GM19351 (cell line): Measurements from ENCODE around the gene HSP90B1.

Experiments
- ATAC-seq: cut with Tn5 transposase; IDR thresholded peaks from one replicate; pipeline ENCODE4 v1.9.1; 2021; ENCODE audit warnings: mild to moderate bottlenecking, moderate library complexity; ENCODE audit not compliant: unreplicated experiment

Gene HSP90B1

DNA sequence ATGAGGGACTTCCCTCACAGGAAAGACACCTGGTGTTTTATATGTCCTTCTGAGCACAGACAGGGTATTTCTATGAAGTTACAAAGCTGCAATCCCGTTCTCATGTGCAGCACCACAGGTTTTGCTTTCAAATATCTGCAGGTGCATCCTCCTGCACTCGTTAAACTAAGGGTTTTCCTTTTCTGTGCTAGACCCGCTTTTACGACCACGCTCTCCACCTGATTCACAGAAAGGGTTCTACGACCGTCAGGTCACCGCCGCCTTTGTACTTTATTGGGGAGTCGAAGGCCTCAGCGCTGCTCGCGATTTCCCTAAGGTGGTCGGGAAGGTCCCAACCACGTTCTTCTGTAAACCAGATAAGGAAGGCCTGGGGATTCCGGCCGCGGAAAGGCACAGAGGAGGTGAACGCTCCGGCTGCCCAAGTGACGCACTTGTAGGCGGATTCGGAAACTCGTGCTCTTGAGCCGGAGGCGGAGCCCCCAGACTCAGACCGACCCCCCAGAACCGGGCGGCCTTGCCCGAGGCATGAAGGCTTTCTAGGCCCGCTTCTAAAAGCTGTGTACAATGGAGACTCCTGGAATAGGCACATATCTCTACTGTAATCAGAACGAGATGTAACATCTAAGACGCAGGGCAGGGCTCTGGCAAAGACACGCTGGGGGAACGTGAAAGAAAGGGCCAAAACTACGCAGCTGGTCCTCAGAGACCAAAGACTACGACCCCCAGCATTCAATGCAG is 995 bp upstream of the HSP90B1 start:
- peak; percentile 29 for ATAC-seq

DNA sequence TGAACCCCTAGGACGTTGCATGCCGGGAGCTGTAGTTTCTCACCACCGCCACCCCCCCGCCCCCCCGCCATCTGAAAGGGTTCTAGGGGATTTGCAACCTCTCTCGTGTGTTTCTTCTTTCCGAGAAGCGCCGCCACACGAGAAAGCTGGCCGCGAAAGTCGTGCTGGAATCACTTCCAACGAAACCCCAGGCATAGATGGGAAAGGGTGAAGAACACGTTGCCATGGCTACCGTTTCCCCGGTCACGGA is 501 bp upstream of the HSP90B1 start:
- no peak for ATAC-seq

DNA sequence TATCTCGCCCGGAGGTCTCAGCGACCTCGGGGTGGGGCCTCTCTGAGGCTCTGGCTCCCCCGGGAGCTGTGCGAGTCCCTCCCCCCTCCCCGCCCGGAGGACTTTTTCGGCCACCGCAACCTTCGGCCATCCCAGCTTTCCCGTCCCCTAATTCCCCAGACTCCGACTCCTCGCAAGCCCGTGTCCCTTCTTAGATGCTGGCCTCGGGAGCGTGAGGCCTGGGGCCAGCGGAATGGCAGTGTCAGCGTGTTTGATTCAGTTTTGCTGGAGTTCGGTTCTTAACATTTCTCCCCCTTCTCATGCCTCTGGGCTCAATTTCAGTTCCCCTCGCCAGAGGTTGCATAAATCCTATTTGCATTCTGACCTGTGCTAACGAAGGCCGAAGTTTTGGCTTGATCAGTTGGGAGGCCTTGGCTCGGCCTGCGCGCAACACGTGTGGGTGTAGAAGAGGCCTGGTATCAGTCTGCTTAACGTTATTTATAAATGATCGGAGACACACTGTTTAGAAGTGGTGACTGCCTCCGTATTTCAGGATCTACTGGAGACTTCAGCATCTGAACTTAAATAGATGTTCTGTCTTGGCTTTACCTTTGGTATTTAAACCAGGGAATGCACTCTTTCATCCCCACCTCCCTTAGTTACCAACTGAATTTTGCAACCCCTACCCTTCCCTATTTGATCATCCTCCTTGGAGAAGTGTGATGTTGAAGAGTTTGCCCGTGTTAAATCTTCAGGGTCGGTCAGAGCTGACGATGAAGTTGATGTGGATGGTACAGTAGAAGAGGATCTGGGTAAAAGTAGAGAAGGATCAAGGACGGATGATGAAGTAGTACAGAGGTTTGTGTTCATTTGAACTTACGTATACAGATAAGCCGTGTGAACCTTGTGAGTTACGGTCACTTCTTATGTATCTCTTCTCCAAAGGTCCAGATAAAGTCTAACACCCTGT is 851 bp downstream of the HSP90B1 start:
- ATAC-seq = no peak

DNA sequence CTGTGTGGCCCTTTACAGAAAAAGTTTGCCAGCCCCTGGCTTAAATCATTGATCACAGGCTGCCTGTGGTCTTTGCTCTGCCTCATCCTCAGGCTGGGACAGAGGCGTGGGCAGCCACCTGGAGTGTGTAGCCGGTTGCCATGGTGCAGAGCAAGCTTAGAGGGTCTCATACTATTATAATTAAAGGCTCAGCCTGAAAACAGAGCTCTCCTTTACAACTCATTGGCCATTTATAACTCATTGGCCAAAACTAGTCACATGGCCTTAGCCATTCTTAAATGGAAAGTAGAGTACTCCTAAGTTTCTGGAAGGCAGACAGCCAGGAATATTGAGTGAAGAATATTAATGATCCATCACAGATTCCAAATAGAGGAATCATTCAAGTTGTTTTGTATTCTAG is 3.0 kb downstream of the HSP90B1 start:
- no peak for ATAC-seq

DNA sequence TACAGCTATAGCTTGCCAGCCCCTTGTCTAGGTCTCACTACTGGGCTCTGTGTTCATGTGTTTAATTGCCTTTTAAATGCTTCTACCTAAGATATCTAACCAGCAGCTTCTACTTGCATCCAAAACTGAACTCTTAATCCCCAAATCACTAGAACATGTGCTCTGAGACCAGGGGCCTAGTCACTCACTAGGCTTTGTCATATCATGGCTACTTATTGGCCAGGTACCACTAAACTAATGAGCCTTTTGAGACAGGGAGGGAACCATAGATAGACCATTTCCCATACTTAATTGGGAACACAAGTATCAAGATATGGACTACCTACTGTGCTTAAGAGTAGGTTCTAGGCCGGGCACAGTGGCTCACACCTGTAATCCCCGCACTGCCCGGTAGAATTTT is 6.5 kb downstream of the HSP90B1 start:
- no peak for ATAC-seq

DNA sequence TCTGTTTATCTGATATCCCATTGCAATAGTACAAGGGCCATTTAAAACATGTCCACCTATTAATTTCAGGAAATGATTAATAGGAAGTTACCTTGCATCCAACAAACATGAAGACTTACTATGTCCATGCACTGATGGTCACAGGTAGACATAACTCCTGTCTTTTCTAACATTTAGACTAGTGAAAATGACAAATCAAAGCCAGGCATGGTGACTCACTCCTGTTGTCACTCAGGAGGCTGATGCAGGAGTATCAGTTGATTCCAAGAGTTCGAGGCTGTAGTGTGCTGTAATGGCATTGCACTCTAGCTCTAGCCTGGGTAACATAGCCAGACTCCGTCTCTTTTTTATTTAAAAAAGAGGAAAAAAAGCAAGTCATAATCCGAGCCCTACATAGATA is 14.8 kb downstream of the HSP90B1 start:
- ATAC-seq = no peak

DNA sequence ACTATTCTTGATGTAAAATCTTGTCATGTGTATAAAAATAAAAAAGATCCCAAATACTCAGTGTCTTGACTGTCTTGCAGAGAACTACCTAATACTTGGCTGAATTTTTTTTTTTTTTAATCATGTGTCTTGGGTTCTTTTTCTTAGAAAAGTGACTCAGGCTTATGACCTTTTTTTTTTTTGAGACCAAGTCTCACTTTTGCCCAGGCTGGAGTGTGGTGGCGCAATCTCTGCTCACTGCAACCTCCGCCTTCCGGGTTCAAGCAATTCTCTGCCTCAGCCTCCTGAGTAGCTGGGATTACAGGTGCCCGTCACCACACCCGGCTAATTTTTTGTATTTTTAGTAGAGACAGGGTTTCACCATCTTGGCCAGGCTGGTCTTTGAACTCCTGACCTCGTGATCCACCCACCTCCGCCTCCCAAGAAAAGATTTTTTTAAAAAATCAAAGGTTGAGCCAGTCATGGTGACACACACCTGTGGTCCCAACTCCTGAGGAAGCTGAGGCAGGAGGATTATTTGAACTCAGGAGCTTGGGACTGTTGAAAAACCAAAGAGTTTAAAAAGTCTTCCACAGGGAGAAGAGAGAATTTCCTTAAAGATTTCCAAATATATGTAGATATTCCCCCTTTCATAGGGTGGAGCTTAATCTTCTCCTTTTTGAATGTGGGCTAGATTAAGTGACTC is 17.8 kb downstream of the HSP90B1 start:
- no peak for ATAC-seq

DNA sequence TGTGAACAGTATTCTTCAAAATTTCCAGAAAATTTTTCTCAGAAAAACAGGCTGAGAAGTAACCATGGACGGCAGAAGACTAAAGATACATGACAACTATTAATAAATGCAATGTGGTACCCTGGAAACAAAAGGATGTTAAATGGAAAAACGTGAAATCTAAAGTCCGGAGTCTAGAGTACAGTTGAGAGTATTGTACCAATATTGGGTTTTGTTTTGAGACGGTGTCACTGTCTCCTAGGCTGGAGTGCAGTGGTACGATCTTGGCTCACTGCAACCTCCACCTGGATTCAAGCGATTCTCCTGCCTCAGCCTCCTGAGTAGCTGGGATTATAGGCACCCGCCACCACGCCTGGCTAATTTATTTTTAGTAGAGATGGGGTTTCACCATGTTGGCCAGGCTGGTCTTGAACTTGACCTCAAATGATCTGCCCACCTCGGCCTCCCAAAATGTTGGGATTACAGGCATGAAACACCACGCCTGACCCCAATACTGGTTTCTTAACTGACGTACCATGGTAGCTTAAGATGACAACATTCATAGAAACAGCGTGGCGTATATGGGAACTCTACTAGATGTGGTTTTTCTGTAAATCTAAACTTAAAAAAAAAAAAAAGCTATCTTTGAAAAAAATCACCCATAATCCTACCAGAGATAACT is 18.7 kb downstream of the HSP90B1 start:
- ATAC-seq = no peak

DNA sequence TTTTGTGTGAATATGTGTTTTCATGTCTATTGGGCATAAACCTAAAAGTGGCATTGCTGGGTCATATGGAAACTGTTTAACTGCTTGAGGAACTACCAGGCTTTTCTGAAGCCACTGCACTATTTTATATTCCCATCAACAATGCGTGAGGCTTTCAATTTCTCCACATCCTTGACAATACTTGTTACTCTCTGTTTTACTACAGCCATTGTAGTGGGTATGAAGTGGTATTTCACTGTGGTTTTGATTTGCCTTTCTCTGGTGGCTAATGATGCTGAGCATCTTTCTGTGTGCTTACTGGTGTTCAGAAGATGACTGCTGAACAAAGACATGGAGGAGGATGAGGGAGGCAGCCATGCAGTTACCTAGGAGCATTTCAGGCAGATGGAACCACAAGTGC is 22.3 kb downstream of the HSP90B1 start:
- no peak for ATAC-seq

DNA sequence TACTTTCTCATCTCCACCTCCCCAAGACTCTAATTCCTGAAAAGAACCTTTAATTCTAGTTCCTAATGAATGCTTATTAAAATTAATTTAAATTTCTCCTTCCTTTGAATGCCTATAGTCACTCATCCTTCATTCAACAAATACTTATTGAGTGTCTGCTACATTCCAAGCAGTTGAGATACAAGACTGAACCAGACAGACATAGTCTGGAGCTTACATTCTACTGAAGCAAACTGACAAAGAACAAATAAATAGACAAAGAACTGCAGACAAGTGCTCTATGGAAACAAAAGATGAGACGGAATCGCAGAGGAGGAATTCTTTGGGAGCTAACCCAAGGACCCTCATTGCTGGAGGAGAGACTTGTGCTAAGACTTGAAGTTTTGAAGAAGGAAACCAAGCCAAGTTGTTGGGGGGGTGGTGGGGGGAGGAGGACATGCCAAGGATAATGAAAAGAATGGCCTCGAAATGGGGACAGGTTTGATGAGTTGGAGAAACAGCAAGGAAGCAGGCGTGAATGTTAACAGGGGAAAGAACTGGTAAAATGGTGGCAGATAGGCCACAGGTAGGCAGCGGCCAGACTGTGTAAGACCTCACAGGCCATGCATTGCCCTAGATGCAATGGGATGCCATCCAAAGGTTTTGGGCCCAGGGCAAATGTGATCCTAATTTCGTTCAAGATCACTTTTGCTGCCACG is 25.8 kb downstream of the HSP90B1 start:
- no peak for ATAC-seq

DNA sequence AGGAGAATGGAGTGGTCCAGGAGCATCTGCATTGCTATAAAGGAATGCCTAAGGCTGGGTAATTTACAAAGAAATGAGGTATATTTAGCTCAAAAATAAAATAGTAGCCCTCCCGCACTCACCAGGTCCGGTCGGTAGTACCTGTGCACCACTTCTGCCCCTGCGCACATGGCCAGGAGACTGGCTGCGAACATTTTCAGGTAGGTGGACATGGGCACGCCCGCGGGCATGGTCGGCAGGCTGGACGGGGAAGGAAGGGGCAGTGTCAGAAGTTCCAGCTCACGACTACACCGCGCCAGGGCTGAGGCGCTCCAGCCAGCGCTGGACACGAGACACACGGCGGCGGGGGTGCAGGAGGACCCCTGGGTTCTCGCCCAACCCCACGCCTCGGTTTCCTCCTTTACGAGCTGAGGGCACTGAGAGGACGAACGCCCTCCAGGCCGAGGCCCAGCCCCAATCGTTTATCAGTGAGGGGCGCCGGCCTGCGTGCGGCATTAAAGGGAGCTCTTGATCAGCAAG is 26.4 kb downstream of the HSP90B1 start:
- ATAC-seq = peak; percentile 17

DNA sequence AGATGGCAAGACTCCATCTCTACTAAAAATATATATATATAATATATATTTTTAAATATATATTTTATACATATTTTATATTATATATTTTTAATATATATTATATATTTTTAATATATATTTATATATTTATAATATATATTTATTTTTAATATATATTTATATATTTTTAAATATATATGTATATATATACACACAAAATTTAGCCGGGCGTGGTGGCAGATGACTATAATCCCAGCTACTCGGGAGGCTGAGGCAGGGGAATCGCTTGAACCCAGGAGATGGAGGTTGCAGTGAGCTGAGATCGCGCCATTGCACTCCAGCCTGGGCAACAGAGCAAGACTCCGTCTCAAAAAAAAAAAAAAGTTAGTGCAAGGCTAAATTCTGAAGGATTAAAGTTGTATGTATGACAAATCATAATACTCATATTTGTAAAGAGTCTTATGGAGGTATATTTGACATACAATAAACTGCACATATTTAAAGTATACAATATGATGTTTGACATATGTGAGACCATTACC is 27.7 kb downstream of the HSP90B1 start:
- no peak for ATAC-seq

DNA sequence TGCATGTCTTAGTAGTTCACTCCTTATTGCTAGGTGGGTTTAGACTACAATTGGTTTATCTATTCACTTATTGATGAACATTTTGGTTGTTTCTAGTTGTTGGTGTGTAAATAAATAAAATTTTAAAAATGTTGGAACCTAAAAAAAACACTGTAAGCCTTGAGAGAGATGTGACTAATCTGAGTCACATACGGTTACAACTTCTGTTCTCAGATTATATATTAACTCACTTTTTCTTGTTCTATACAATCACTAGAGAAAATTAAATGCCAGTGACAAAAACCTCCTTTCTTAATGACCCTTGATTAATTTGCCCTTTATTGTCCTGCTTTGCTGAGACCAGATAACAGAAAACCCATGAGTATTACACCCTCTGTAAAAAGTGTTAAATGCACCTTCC is 28.4 kb downstream of the HSP90B1 start:
- ATAC-seq = no peak

DNA sequence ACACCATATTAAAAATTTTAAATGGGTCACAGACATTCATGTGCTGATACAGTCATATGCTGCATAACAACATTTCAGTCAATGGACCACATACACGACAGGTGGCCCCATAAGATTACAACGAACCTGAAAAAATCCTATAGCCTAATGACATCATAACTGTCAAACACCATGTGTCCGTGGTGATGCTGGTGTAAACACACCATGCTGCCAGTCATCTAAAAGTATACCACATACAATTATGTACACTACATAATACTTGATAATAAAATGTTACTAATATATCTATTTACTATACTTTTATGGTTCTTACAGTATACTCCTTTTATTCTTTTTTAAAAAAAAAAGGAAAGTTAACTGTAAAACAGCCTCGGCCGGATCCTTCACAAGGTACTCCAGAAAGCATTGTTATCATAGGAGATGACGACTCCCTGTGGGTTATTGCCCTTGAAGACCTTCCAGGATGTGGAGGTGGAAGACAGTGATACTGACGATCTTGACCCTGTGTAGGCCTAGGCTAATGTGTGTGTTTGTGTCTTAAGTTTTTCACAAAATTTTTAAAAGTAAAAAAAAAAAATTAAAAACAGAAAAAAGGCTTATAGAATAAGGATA is 30.5 kb downstream of the HSP90B1 start:
- no peak for ATAC-seq

DNA sequence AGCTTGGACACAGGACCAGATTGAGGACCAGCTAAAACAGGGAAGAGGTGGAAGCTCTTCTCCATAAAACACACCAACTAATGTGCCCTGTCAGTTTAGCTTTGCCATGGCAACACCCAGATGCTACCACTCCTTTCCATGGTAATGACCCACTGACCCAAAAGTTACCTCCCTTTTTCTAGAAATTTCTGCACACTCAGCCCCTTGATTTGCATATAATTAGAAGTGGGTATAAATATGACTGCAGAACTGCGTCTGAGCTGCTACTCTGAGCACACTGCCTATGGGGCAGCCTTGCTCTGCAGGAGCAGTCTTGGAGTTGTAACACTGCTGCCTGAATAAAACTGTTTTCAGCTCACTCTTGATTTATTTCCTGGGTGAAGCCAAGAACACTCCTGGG is 32.3 kb downstream of the HSP90B1 start:
- ATAC-seq = no peak

DNA sequence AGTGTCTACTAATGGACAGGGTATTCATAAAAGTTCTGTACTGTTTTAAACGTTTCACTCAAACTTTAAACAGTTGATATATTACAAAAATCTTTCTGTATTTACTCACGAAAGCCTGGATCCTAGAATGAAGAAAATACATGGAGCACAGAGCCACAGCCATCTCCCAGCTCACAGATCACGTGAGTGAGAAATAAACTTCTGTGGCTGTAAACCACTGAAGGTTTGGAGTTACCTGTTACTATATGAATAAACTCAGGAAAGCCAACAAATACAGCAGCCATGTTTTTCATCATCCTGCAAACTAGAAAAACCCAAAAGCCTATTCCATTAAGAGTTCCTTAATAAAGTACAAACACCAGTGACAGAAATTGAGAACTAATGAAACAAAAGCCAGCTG is 34.6 kb downstream of the HSP90B1 start:
- ATAC-seq = no peak

DNA sequence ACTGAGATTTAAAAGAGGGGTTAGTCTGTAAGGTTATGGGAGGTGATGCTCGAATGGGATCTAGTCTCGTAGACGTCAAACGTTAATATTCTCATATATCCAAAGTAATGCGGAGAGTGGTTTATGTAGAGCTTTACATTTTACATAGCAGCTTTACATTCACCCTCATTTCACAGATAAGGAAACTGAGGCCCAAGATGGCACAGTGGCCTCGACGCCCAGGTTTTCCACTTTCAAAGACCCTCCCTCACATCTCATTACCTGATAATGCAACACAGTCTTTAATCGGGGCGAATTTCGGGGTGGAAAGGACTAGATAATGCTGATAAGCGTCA is 35.0 kb downstream of the HSP90B1 start:
- ATAC-seq = no peak

DNA sequence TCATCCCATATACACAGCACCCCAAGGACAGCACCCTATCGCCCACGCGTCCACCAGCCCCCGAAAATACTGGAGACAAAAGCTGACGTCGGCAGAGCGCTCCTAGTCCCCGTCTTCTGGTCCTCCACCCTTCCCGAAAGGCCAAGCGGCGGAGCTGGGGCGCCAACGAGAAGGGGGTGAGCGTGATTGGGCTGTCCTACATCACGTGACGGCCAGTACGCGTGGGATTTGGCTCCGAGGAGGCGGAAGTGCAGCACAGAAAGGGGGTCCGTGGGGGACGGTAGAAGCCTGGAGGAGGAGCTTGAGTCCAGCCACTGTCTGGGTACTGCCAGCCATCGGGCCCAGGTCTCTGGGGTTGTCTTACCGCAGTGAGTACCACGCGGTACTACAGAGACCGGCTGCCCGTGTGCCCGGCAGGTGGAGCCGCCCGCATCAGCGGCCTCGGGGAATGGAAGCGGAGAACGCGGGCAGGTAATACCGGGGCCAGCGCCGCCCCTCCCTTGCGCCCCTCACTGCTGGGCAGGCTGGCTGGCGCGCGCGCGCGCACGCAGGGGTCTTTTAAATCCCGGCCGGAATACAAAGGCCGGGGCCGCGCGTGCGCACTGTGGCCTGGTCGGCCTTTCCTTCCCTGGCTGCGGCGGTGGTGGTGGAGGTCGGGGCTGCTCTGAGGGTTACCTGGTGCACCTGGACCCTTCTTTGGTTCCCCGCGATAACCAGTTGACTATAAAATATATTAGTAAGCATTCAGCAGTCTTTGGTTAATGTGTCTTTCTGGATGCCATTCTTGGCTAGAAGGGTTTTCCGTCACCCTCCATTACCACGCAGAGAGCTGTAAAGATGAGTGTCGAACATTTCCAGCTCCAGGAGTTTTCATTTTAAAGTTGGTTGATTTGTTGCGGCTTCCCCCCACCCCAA is 35.6 kb downstream of the HSP90B1 start, which contains the start of gene TDG:
TDG (plus strand) TSS at position 283 of the 915 bp plus-strand sequence; CDS start at position 449, 166 bp downstream.
- peak; percentile 92 for ATAC-seq

DNA sequence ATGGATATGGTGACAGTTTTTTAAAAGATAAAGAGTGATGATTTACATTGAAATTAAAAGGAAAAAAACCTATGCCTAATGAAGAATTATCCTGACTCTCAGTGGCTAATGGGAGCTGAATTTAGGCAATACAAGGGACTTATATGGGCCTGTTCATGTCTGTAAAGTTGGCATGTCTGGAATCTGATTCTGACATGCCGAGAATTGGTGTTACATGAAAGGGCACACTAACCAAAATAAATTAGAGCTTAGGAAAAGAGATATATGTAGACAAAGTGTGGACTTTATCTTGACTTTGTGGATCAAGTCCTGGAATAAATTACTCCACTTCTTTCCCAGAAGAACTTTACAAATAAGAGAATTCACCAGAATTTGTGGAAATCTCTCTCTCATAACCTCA is 36.5 kb downstream of the HSP90B1 start:
- no peak for ATAC-seq
